HEK293 (cell line): ENCODE data around the gene ITGA8.

ENCODE experiments used
- CTCF ChIA-PET: fragments of 350-600 bp; formaldehyde crosslinking; extraction: SDS; loops from one replicate; lab custom pipeline; 2021; ENCODE audit warnings: antibody characterized with exemption; lab: Yijun Ruan, JAX
- POLR2A ChIA-PET: fragments of 300-600 bp; formaldehyde crosslinking; extraction: SDS; loops from one replicate; lab custom pipeline; 2020; ENCODE audit warnings: antibody characterized with exemption, inconsistent platforms; lab: Yijun Ruan, JAX
- H3K27ac ChIP-seq: fragments of 200-500 bp; sonication (Bioruptor generic); 2 replicates; pipeline ENCODE4 v1.5.1; 2014; ENCODE audit warnings: low read depth, low read length, control low read depth, inconsistent platforms; ENCODE audit errors: extremely low read depth
- H3K36me3 ChIP-seq, 2 experiments: fragments of 200-500 bp in 1 of 2; sonication (Bioruptor generic) in 1 of 2; 1 replicate in 1 of 2; 2 replicates in 1 of 2; pipeline ENCODE4 v1.5.1; 2014 to 2017; ENCODE audit warnings: inconsistent platforms in 2 of 2, low read length in 2 of 2; ENCODE audit not compliant: control insufficient read depth in 2 of 2, insufficient read depth in 1 of 2
- H3K4me1 ChIP-seq: fragments of 200-500 bp; sonication (Bioruptor generic); 2 replicates; pipeline ENCODE4 v1.5.1; 2014; ENCODE audit warnings: mild to moderate bottlenecking, low read length, inconsistent platforms; ENCODE audit not compliant: control insufficient read depth, insufficient read depth
- H3K4me3 ChIP-seq: 2 replicates; pipeline ENCODE4 v1.5.1; 2011; ENCODE audit warnings: low read depth, mild to moderate bottlenecking, control low read depth, low read length, moderate library complexity
- H3K9me3 ChIP-seq: fragments of 200-500 bp; sonication (Bioruptor generic); 2 replicates; pipeline ENCODE4 v1.5.1; 2014; ENCODE audit warnings: low read depth, low read length, inconsistent platforms; ENCODE audit not compliant: control insufficient read depth, insufficient read depth
- BCL6B ChIP-seq: fragments of 450-650 bp; formaldehyde crosslinking; IDR thresholded peaks from 2 replicates; pipeline ENCODE4 v1.5.1; 2017; ENCODE audit warnings: missing biosample characterization, missing genetic modification characterization
- PRDM6 ChIP-seq: fragments of 450-650 bp; formaldehyde crosslinking; IDR thresholded peaks from 2 replicates; pipeline ENCODE4 v1.5.1; 2017; ENCODE audit warnings: missing biosample characterization, missing genetic modification characterization
- SETDB1 ChIP-seq: IDR thresholded peaks from one replicate; pipeline ENCODE4 v1.6.1; 2017; ENCODE audit warnings: mild to moderate bottlenecking, low read length, moderate library complexity, mixed read lengths; ENCODE audit not compliant: insufficient read length
- TCF7L2 ChIP-seq: IDR thresholded peaks from 2 replicates; pipeline ENCODE4 v1.6.1; 2011; ENCODE audit warnings: low read depth, mild to moderate bottlenecking, inconsistent platforms, low read length, moderate library complexity, borderline replicate concordance
- ZBTB6 ChIP-seq: fragments of 450-650 bp; formaldehyde crosslinking; IDR thresholded peaks from 2 replicates; pipeline ENCODE4 v1.5.1; 2017; ENCODE audit warnings: missing biosample characterization, missing genetic modification characterization
- ZNF138 ChIP-seq: fragments of 450-650 bp; formaldehyde crosslinking; IDR thresholded peaks from 2 replicates; pipeline ENCODE4 v1.5.1; 2016; ENCODE audit warnings: missing biosample characterization, missing genetic modification characterization, borderline replicate concordance
- ZNF157 ChIP-seq: fragments of 450-650 bp; formaldehyde crosslinking; IDR thresholded peaks from 2 replicates; pipeline ENCODE4 v1.5.1; 2016; ENCODE audit warnings: missing biosample characterization, missing genetic modification characterization
- ZNF24 ChIP-seq: fragments of 450-650 bp; formaldehyde crosslinking; IDR thresholded peaks from 2 replicates; pipeline ENCODE4 v1.5.1; 2016; ENCODE audit warnings: missing biosample characterization, missing genetic modification characterization
- ZNF292 ChIP-seq: fragments of 450-650 bp; formaldehyde crosslinking; IDR thresholded peaks from 2 replicates; pipeline ENCODE4 v1.5.1; 2016; ENCODE audit warnings: low read depth, missing biosample characterization, missing genetic modification characterization, borderline replicate concordance
- ZNF362 ChIP-seq: fragments of 450-650 bp; formaldehyde crosslinking; IDR thresholded peaks from 2 replicates; pipeline ENCODE4 v1.5.1; 2016; ENCODE audit warnings: missing biosample characterization, missing genetic modification characterization
- ZNF404 ChIP-seq: fragments of 450-650 bp; formaldehyde crosslinking; IDR thresholded peaks from 2 replicates; pipeline ENCODE4 v1.5.1; 2017; ENCODE audit warnings: missing biosample characterization, missing genetic modification characterization
- ZNF670 ChIP-seq: fragments of 450-650 bp; formaldehyde crosslinking; IDR thresholded peaks from 2 replicates; pipeline ENCODE4 v1.5.1; 2016; ENCODE audit warnings: missing biosample characterization, missing genetic modification characterization, low read depth
- ZNF791 ChIP-seq: fragments of 450-650 bp; formaldehyde crosslinking; IDR thresholded peaks from 2 replicates; pipeline ENCODE4 v1.5.1; 2016; ENCODE audit warnings: missing biosample characterization, missing genetic modification characterization
- ZNF830 ChIP-seq: fragments of 450-650 bp; IDR thresholded peaks from 2 replicates; pipeline ENCODE4 v1.5.0; 2018; ENCODE audit warnings: missing biosample characterization, missing genetic modification characterization, low read depth, mild to moderate bottlenecking, moderate library complexity
- TF ChIP-seq, protein P1 (sequence below): fragments of 450-650 bp; formaldehyde crosslinking; IDR thresholded peaks from 2 replicates; pipeline ENCODE4 v1.5.1; 2016; ENCODE audit warnings: missing biosample characterization, missing genetic modification characterization
- TF ChIP-seq, protein P2 (sequence below): fragments of 450-650 bp; formaldehyde crosslinking; IDR thresholded peaks from 2 replicates; pipeline ENCODE4 v1.5.1; 2016; ENCODE audit warnings: missing biosample characterization, missing genetic modification characterization, borderline replicate concordance

Gene ITGA8

GRCh38 chr10:15738270-15738925 is 18.7 kb upstream of the ITGA8 start (continued):
- TF ChIP-seq, protein P1, sequence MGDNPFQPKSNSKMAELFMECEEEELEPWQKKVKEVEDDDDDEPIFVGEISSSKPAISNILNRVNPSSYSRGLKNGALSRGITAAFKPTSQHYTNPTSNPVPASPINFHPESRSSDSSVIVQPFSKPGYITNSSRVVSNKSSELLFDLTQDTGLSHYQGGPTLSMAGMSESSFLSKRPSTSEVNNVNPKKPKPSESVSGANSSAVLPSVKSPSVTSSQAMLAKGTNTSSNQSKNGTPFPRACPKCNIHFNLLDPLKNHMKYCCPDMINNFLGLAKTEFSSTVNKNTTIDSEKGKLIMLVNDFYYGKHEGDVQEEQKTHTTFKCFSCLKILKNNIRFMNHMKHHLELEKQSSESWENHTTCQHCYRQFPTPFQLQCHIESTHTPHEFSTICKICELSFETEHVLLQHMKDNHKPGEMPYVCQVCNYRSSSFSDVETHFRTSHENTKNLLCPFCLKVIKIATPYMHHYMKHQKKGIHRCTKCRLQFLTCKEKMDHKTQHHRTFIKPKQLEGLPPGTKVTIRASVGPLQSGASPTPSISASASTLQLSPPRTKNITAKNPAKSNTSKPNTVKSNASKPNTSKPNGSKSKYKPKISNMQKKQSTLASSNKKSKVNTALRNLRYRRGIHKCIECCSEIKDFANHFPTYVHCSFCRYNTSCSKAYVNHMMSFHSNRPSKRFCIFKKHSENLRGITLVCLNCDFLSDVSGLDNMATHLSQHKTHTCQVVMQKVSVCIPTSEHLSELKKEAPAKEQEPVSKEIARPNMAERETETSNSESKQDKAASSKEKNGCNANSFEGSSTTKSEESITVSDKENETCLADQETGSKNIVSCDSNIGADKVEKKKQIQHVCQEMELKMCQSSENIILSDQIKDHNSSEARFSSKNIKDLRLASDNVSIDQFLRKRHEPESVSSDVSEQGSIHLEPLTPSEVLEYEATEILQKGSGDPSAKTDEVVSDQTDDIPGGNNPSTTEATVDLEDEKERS (tag by site-specific recombination): no peak

DNA sequence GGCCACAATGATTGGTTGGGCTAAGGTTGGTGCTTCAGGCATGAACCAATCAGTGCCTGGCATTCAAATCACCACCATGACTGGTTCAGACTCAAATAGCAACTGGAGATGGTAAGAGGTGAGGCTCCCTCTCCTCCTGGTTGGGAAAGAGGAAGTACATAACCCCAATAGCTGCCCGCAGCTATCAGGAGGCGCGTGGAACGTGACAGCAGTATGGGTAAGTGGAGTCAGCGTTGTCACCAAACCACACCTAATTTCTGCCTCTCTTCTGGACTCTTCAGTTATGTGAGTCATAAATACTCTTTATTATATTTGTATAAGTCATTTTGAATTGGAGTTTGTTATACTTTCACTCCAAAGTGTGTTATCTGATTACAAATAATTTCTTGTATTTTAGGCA is 17.9 kb upstream of the ITGA8 start:
- CTCF ChIA-PET: interaction anchor here (0.7 kb wide), 1 partner anchor 12 kb away, joined by 3 read pairs; no protein-coding TSS in a partner anchor
- H3K9me3 ChIP-seq: no peaks in the 10 kb centered on the region
- no peak overlapping the region for H3K27ac ChIP-seq
- no peak overlapping the region for H3K4me3 ChIP-seq
- no peaks in the 10 kb centered on the region for H3K36me3 ChIP-seq
- TF ChIP-seq ZNF830 (tag by site-specific recombination) (no peak), ZNF670 (tag by site-specific recombination) (no peak), PRDM6 (tag by site-specific recombination) (no peak), BCL6B (tag by site-specific recombination) (no peak), SETDB1 (no peak), ZNF404 (tag by site-specific recombination) (no peak)
- TF ChIP-seq, protein P2, sequence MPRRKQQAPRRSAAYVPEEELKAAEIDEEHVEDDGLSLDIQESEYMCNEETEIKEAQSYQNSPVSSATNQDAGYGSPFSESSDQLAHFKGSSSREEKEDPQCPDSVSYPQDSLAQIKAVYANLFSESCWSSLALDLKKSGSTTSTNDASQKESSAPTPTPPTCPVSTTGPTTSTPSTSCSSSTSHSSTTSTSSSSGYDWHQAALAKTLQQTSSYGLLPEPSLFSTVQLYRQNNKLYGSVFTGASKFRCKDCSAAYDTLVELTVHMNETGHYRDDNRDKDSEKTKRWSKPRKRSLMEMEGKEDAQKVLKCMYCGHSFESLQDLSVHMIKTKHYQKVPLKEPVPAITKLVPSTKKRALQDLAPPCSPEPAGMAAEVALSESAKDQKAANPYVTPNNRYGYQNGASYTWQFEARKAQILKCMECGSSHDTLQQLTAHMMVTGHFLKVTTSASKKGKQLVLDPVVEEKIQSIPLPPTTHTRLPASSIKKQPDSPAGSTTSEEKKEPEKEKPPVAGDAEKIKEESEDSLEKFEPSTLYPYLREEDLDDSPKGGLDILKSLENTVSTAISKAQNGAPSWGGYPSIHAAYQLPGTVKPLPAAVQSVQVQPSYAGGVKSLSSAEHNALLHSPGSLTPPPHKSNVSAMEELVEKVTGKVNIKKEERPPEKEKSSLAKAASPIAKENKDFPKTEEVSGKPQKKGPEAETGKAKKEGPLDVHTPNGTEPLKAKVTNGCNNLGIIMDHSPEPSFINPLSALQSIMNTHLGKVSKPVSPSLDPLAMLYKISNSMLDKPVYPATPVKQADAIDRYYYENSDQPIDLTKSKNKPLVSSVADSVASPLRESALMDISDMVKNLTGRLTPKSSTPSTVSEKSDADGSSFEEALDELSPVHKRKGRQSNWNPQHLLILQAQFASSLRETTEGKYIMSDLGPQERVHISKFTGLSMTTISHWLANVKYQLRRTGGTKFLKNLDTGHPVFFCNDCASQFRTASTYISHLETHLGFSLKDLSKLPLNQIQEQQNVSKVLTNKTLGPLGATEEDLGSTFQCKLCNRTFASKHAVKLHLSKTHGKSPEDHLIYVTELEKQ (tag by site-specific recombination): no peak
- POLR2A ChIA-PET: no interaction called here
- no peaks in the 10 kb centered on the region for H3K4me1 ChIP-seq

DNA sequence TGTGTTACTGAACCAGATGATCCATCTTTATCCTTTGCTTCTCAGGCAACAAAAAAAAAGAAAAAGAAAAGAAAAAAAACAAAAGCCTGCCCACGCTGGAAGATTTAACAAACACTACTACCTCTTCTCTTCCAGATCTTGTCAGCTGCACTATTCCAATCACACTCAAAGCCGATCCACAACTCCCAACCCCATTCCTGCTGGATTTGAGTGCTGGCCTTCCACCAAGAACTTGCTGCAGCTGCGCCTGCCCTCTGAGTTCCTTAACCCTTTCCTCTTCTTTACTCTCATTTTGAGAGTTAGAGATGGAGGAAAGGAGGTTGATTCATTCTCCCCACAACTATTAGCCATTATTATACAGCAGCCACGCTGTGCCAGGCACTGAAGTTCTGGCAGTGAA is 16.0 kb upstream of the ITGA8 start:
- Histone ChIP-seq H3K9me3 (no peaks in the 10 kb centered on the region), H3K4me1 (no peaks in the 10 kb centered on the region), H3K4me3 (no peak overlapping the region), H3K36me3 (no peaks in the 10 kb centered on the region), H3K27ac (no peak overlapping the region)
- TF ChIP-seq ZNF24 (tag by site-specific recombination): no peak
- TF ChIP-seq ZNF157 (tag by site-specific recombination): no peak
- no peak for TF ChIP-seq ZBTB6
- no peak for TF ChIP-seq ZNF362 (tag by site-specific recombination)
- TF ChIP-seq, protein P1 (tag by site-specific recombination): no peak
- TF ChIP-seq ZNF292: no peak
- TF ChIP-seq ZNF138 (tag by site-specific recombination): no peak
- no peak for TF ChIP-seq ZNF791
- TF ChIP-seq TCF7L2: no peak
- ChIA-PET POLR2A (no interaction called here), CTCF (no interaction called here)
